Type B pancreatic cell (in vitro differentiated cells): ENCODE results near the gene ALOXE3. TPM values are rescaled to one million over a fixed set of nuclear protein-coding genes. Genes with fewer than 3 reads are reported as not detected.
"Not testable (repeated sequence)": the region's sequence is repeated elsewhere in the genome, so short reads cannot be mapped to it uniquely, and the experiment has no call there.

Experiments
- DNase-seq: peaks from one replicate; pipeline ENCODE4 v3.0.0; 2021; ENCODE audit warnings: mixed read lengths; ENCODE audit not compliant: unreplicated experiment; ENCODE audit errors: extremely low spot score
- H3K27ac Mint-ChIP-seq: 2 replicates; pipeline ENCODE4 v1.8.0; 2021; ENCODE audit warnings: mild to moderate bottlenecking, mixed read lengths
- H3K27me3 Mint-ChIP-seq: 2 replicates; pipeline ENCODE4 v1.8.0; 2021; ENCODE audit warnings: mixed read lengths
- H3K36me3 Mint-ChIP-seq: 2 replicates; pipeline ENCODE4 v1.8.0; 2021; ENCODE audit warnings: mixed read lengths
- H3K4me1 Mint-ChIP-seq: one replicate; pipeline ENCODE4 v1.8.0; 2021; ENCODE audit warnings: mixed read lengths; ENCODE audit not compliant: unreplicated experiment
- H3K4me3 Mint-ChIP-seq: 2 replicates; pipeline ENCODE4 v1.8.0; 2021; ENCODE audit warnings: mild to moderate bottlenecking, mixed read lengths
- H3K9me3 Mint-ChIP-seq: 2 replicates; pipeline ENCODE4 v1.8.0; 2021; ENCODE audit warnings: mixed read lengths
- CTCF ChIP-seq: fragments of 200-600 bp; sonication (generic); conservative IDR thresholded peaks from 2 replicates; pipeline ENCODE4 v1.5.0; 2021; ENCODE audit warnings: antibody characterized with exemption, mild to moderate bottlenecking
- total RNA-seq: library from RNA; stranded (reverse); gene quantifications from 2 replicates; pipeline ENCODE4 v1.2.1, GENCODE V29; 2021; ENCODE audit warnings: low replicate concordance

Gene ALOXE3
- total RNA-seq, 1 donor from 2014 or later = not detected

GRCh38 chr17:8063761-8064534 lies 54.4 kb downstream of the ALOXE3 start:
- Mint-ChIP-seq H3K27me3 (peaks cover 96% of the 10 kb centered on the region), H3K36me3 (no peaks in the 10 kb centered on the region), H3K4me3 (no peak overlapping the region), H3K27ac (no peak overlapping the region), H3K9me3 (no peaks in the 10 kb centered on the region), H3K4me1 (peaks cover 15% of the 10 kb centered on the region)
- DNase-seq = no peak
- no peak for TF ChIP-seq CTCF

GRCh38 chr17:8062807-8063483 lies 55.4 kb downstream of the ALOXE3 start:
- H3K4me3 Mint-ChIP-seq = peak overlapping the region; percentile 44
- peaks cover 15% of the 10 kb centered on the region for H3K4me1 Mint-ChIP-seq
- H3K27me3 Mint-ChIP-seq = peaks cover 92% of the 10 kb centered on the region

GRCh38 chr17:8062435-8062806 lies 55.9 kb downstream of the ALOXE3 start:
- Mint-ChIP-seq H3K9me3 (no peaks in the 10 kb centered on the region), H3K4me3 (peak overlapping the region; percentile 44), H3K4me1 (peaks cover 17% of the 10 kb centered on the region), H3K27me3 (peaks cover 92% of the 10 kb centered on the region), H3K36me3 (no peaks in the 10 kb centered on the region), H3K27ac (peak overlapping the region; percentile 24)
- DNase-seq = no peak
- no peak for TF ChIP-seq CTCF

More at GRCh38 chr17:8062807-8063483, 55.4 kb downstream of the ALOXE3 start:
- Mint-ChIP-seq H3K36me3 (no peaks in the 10 kb centered on the region), H3K27ac (no peak overlapping the region), H3K9me3 (no peaks in the 10 kb centered on the region)
- DNase-seq = no peak
- TF ChIP-seq CTCF = no peak

GRCh38 chr17:8061851-8062250 lies 56.5 kb downstream of the ALOXE3 start:
- Mint-ChIP-seq H3K4me3 (peak overlapping the region; percentile 36), H3K27me3 (peaks cover 91% of the 10 kb centered on the region), H3K4me1 (peaks cover 21% of the 10 kb centered on the region), H3K27ac (peak overlapping the region; percentile 24)
- not testable (repeated sequence) for H3K9me3 Mint-ChIP-seq, H3K36me3 Mint-ChIP-seq, DNase-seq

GRCh38 chr17:8060274-8060673 lies 58.0 kb downstream of the ALOXE3 start:
- DNase-seq = peak; percentile 67
- H3K9me3 Mint-ChIP-seq = no peaks in the 10 kb centered on the region
- TF ChIP-seq CTCF = peak; percentile 89
- peaks cover 25% of the 10 kb centered on the region for H3K4me1 Mint-ChIP-seq
- no peak overlapping the region for H3K27ac Mint-ChIP-seq
- H3K27me3 Mint-ChIP-seq = peaks cover 88% of the 10 kb centered on the region
- H3K4me3 Mint-ChIP-seq = no peak overlapping the region
- H3K36me3 Mint-ChIP-seq = no peaks in the 10 kb centered on the region

GRCh38 chr17:8059131-8059530 lies 59.2 kb downstream of the ALOXE3 start:
- no peaks in the 10 kb centered on the region for H3K9me3 Mint-ChIP-seq
- H3K27ac Mint-ChIP-seq = no peak overlapping the region
- H3K4me3 Mint-ChIP-seq = no peak overlapping the region
- TF ChIP-seq CTCF = no peak
- peaks cover 82% of the 10 kb centered on the region for H3K27me3 Mint-ChIP-seq
- H3K4me1 Mint-ChIP-seq = peaks cover 25% of the 10 kb centered on the region
- no peaks in the 10 kb centered on the region for H3K36me3 Mint-ChIP-seq
- DNase-seq = no peak
